GM12878 (cell line): ENCODE data around the gene PPP2R3A. TPM values are rescaled to one million over a fixed set of nuclear protein-coding genes. Genes with fewer than 3 reads are reported as not detected.

Source experiments
- ATAC-seq: fragments of 200-7000 bp; cut with Tn5 transposase; 3 replicates; pipeline ENCODE4 v1.9.1; 2020; ENCODE audit warnings: mild to moderate bottlenecking, moderate library complexity
- BruUV-seq: library from RNA; stranded (reverse); fragments of 400-500 nt; replicated peaks from 2 replicates; lab custom pipeline; 2021; lab: Mats Ljungman, UMichigan
- CTCF ChIA-PET: fragments of 300-600 bp; sonication (Branson Sonifier 250); formaldehyde crosslinking; extraction: SDS; loops from one replicate; lab custom pipeline; 2021; ENCODE audit warnings: inconsistent platforms; lab: Yijun Ruan, JAX
- POLR2A ChIA-PET: fragments of 350-600 bp; formaldehyde crosslinking; extraction: SDS; loops from one replicate; lab custom pipeline; 2021; ENCODE audit warnings: inconsistent platforms; lab: Charles Lee
- RAD21 ChIA-PET: fragments of 300-600 bp; sonication (Branson Sonifier 250); formaldehyde crosslinking; loops from one replicate; lab custom pipeline; 2023; ENCODE audit warnings: antibody characterized with exemption; ENCODE audit not compliant: unreplicated experiment; lab: Charles Lee
- SMC1A ChIA-PET: fragments of 300-600 bp; sonication (Branson Sonifier 250); formaldehyde crosslinking; loops from one replicate; lab custom pipeline; 2023; ENCODE audit not compliant: unreplicated experiment, uncharacterized antibody; lab: Charles Lee
- DNase-seq: peaks from one replicate; pipeline ENCODE4 v3.0.0-alpha.2; 2011; ENCODE audit warnings: low read depth, low spot score
- FAIRE-seq: peaks from 3 replicates; lab custom pipeline; 2011; peaks lifted over from hg19 to GRCh38; lab: Jason Lieb, UNC
- H2AFZ ChIP-seq: 2 replicates; pipeline ENCODE4 v1.6.0; 2011; ENCODE audit warnings: low read depth, low read length, control low read depth; ENCODE audit not compliant: control insufficient read depth
- H3K27ac ChIP-seq: 2 replicates; pipeline ENCODE4 v1.5.1; 2011; ENCODE audit warnings: control low read depth; ENCODE audit not compliant: control insufficient read depth, insufficient read depth
- H3K27me3 ChIP-seq, 2 experiments: replicated peaks in 1 of 2; 2 replicates each; pipeline versions ENCODE4 v1.6.0 to v1.6.1; 2011; ENCODE audit warnings: low read length in 1 of 2; ENCODE audit not compliant: control insufficient read depth in 2 of 2, insufficient read depth in 2 of 2
- H3K36me3 ChIP-seq, 2 experiments: 2 replicates each; pipeline ENCODE4 v1.5.1; 2011; ENCODE audit warnings: low read length in 1 of 2; ENCODE audit not compliant: control insufficient read depth in 2 of 2, insufficient read depth in 2 of 2
- H3K4me1 ChIP-seq: 2 replicates; pipeline ENCODE4 v1.6.1; 2011; ENCODE audit warnings: mild to moderate bottlenecking, low read length, moderate library complexity, mixed read lengths; ENCODE audit not compliant: control insufficient read depth, insufficient read depth
- H3K4me2 ChIP-seq: 2 replicates; pipeline ENCODE4 v1.6.0; 2011; ENCODE audit warnings: control low read depth; ENCODE audit not compliant: control insufficient read depth, insufficient read depth
- H3K4me3 ChIP-seq: fragments of 200-600 bp; sonication (generic); 2 replicates; pipeline ENCODE4 v1.5.1; 2016
- H3K79me2 ChIP-seq: 2 replicates; pipeline ENCODE4 v1.6.0; 2011; ENCODE audit warnings: low read length; ENCODE audit not compliant: control insufficient read depth, insufficient read depth
- H3K9ac ChIP-seq: 2 replicates; pipeline ENCODE4 v1.8.0; 2011; ENCODE audit warnings: low read length, control low read depth, mixed read lengths; ENCODE audit not compliant: control insufficient read depth, insufficient read depth
- H3K9me3 ChIP-seq: replicated peaks from 3 replicates; pipeline ENCODE4 v1.5.1; 2011; ENCODE audit warnings: mild to moderate bottlenecking, low read length; ENCODE audit not compliant: control insufficient read depth, insufficient read depth
- H4K20me1 ChIP-seq: 2 replicates; pipeline ENCODE4 v1.6.0; 2011; ENCODE audit not compliant: control insufficient read depth, insufficient read depth
- E2F8 ChIP-seq: fragments of 450-650 bp; IDR thresholded peaks from 2 replicates; pipeline ENCODE4 v1.6.1; 2018; ENCODE audit warnings: mild to moderate bottlenecking, low read depth, moderate library complexity; ENCODE audit not compliant: partially characterized antibody
- IRF3 ChIP-seq: fragments of 450-650 bp; IDR thresholded peaks from 2 replicates; pipeline ENCODE4 v1.6.1; 2014; ENCODE audit warnings: mild to moderate bottlenecking
- JUNB ChIP-seq: IDR thresholded peaks from 2 replicates; pipeline ENCODE4 v1.6.1; 2016; ENCODE audit warnings: antibody characterized with exemption, mild to moderate bottlenecking
- JUND ChIP-seq: IDR thresholded peaks from 2 replicates; pipeline ENCODE4 v1.6.1; 2012; ENCODE audit warnings: low read depth, mild to moderate bottlenecking, low read length, improper control_type of control experiment, moderate library complexity
- TARDBP ChIP-seq: IDR thresholded peaks from 2 replicates; pipeline ENCODE4 v1.6.1; 2016; ENCODE audit warnings: borderline replicate concordance
- YBX1 ChIP-seq: fragments of 450-650 bp; IDR thresholded peaks from 2 replicates; pipeline ENCODE4 v1.6.1; 2016; ENCODE audit warnings: antibody characterized with exemption
- in situ Hi-C: fragments of 300-500 bp; cut with MboI; formaldehyde crosslinking; loops from 9 replicates; pipeline ENCODE4 v1.14.3; 2018; ENCODE audit warnings: mixed read lengths
- intact Hi-C: fragments of 100-400 bp; cut with micrococcal nuclease; formaldehyde crosslinking; loops from one replicate; pipeline ENCODE4 v1.14.2; 2022; ENCODE audit not compliant: unreplicated experiment
- polyA plus RNA-seq, 11 experiments: library from polyadenylated mRNA; depleted of rRNA in 4 of 11; unstranded in 6 of 11; stranded (reverse) in 5 of 11; fragments of >200 nt; fragmentation: Nextera tagmentation in 4 of 11; fragmentation: Illumina TruSeq in 1 of 11; extraction: Ambion mirVana in 4 of 11; extraction: Trizol in 1 of 11; gene quantifications; 1 replicate in 1 of 11; 2 replicates in 10 of 11; pipeline versions ENCODE4 v1.2.1 to v1.2.3, GENCODE V29; 2011 to 2016; ENCODE audit warnings: inconsistent platforms in 2 of 11, missing spikeins in 2 of 11, low read depth in 1 of 11
- total RNA-seq, 4 experiments: library from RNA; depleted of rRNA in 3 of 4; stranded (reverse); fragments of >200 nt in 3 of 4; fragmentation: Illumina TruSeq in 1 of 4; extraction: Trizol in 1 of 4; gene quantifications; 2 replicates each; pipeline versions ENCODE4 v1.2.1 to v1.2.3, GENCODE V29; 2013 to 2021

The PPP2R3A gene
- total and polyA plus RNA-seq, 10 of the 15 experiments (the other 5 are each of a cell fraction or from before 2014, with no cell fraction given): under 0.01 to 0.16 (median 0.06) TPM; not detected in 5

- BruUV-seq: no TSS peak
- no peak for FAIRE-seq
- POLR2A ChIA-PET: no interaction called here
- in situ Hi-C loops: no loop called here
- TF ChIP-seq JUND (no peak), TARDBP (no peak), YBX1 (no peak), JUNB (no peak), IRF3 (no peak), E2F8 (no peak)
- TF ChIP-seq, all 136 proteins: peak for 0
- DNase-seq (no peak), ATAC-seq (no peak)
- H3K27me3 ChIP-seq: no peaks in the 10 kb centered on the region
- no peak overlapping the region for H3K27ac ChIP-seq
- H4K20me1 ChIP-seq: peaks cover 7% of the 10 kb centered on the region; the same call in 1 of the 2 replicates
- intact Hi-C loops: no loop called here
- H3K79me2 ChIP-seq: peaks cover 90% of the 10 kb centered on the region
- no peak overlapping the region for H2AFZ ChIP-seq
- H3K9ac ChIP-seq: no peak overlapping the region
- SMC1A ChIA-PET: interaction anchor here (0.6 kb wide), 1 partner anchor 32 kb away, joined by 3 read pairs; no protein-coding TSS in a partner anchor
- H3K4me3 ChIP-seq: no peak overlapping the region
- H3K4me1 ChIP-seq: no peaks in the 10 kb centered on the region
- RAD21 ChIA-PET: no interaction called here
- no peak overlapping the region for H3K4me2 ChIP-seq
- CTCF ChIA-PET: interaction anchor here (1.1 kb wide), 1 partner anchor 591 kb away, joined by 6 read pairs; no protein-coding TSS in a partner anchor
- peaks cover 2% of the 10 kb centered on the region for H3K9me3 ChIP-seq
- H3K36me3 ChIP-seq: 0 out of 4 replicates have a peak, but pooled peaks cover 0 to 3% of the 10 kb centered on the region in 2 experiments
These were observed 196.0 kb downstream of the PPP2R3A start for GRCh38 chr3:136161516-136161915.
